ENCODE data around the gene ZZZ3.
"Not testable (repeated sequence)": the region's sequence is repeated elsewhere in the genome, so short reads cannot be mapped to it uniquely, and the experiment has no call there.

Gene ZZZ3

GRCh38 chr1:77682460-77683159, at the start of gene ZZZ3:
Gene ZZZ3, minus strand, starts transcription at chr1:77682658. Its CDS starts 49,304 bp downstream, at chr1:77633354.
- peak; percentile 96 for DNase-seq

- no peak for DNase-seq
These were observed 49.6 kb upstream of the ZZZ3 start for GRCh38 chr1:77732090-77732489.

- DNase-seq, result no peak
These were observed 43.2 kb upstream of the ZZZ3 start for GRCh38 chr1:77725706-77726105.

- no peak for DNase-seq
These were observed 35.7 kb upstream of the ZZZ3 start for GRCh38 chr1:77718181-77718580.

- no peak for DNase-seq
These were observed 33.6 kb upstream of the ZZZ3 start for GRCh38 chr1:77716065-77716464.

- no peak for DNase-seq
These were observed 27.3 kb upstream of the ZZZ3 start for GRCh38 chr1:77709727-77710126.

- no peak for DNase-seq
These were observed 23.9 kb upstream of the ZZZ3 start for GRCh38 chr1:77706321-77706720.

- DNase-seq, result no peak
These were observed 22.3 kb upstream of the ZZZ3 start for GRCh38 chr1:77704736-77705135.

- not testable (repeated sequence) for DNase-seq
These were observed 17.2 kb upstream of the ZZZ3 start for GRCh38 chr1:77699673-77700072.

GRCh38 chr1:77697441-77697840, 15.0 kb upstream of the ZZZ3 start:
- no peak for DNase-seq

- DNase-seq, result no peak
These were observed 6.5 kb upstream of the ZZZ3 start for GRCh38 chr1:77688939-77689338.

GRCh38 chr1:77687519-77687906, 5.1 kb upstream of the ZZZ3 start:
- no peak for DNase-seq

GRCh38 chr1:77686796-77687518, 4.5 kb upstream of the ZZZ3 start:
- no peak for DNase-seq

GRCh38 chr1:77683160-77684148, 996 bp upstream of the ZZZ3 start:
- peak; percentile 92 for DNase-seq

- DNase-seq, result no peak
These were observed 2.3 kb downstream of the ZZZ3 start for GRCh38 chr1:77680173-77680572.

- DNase-seq, result no peak
These were observed 3.5 kb downstream of the ZZZ3 start for GRCh38 chr1:77678660-77679610.

GRCh38 chr1:77674807-77675206, 7.7 kb downstream of the ZZZ3 start:
- DNase-seq, result not testable (repeated sequence)

GRCh38 chr1:77673716-77674355, 8.6 kb downstream of the ZZZ3 start:
- no peak for DNase-seq

- DNase-seq, result no peak
These were observed 9.4 kb downstream of the ZZZ3 start for GRCh38 chr1:77673030-77673429.

GRCh38 chr1:77672374-77672773, 10.1 kb downstream of the ZZZ3 start:
- DNase-seq, result no peak

- DNase-seq, result no peak
These were observed 10.6 kb downstream of the ZZZ3 start for GRCh38 chr1:77671836-77672235.

GRCh38 chr1:77670330-77670729, 12.1 kb downstream of the ZZZ3 start:
- DNase-seq, result no peak

All from CD4-positive, alpha-beta T cell treated with Interleukin-4 for 4 hours (primary cell).